SKM-1 (cell line): ENCODE data around the gene RBL2.
"Not testable (repeated sequence)": the region's sequence is repeated elsewhere in the genome, so short reads cannot be mapped to it uniquely, and the experiment has no call there.

Source experiments
- DNase-seq: peaks from one replicate; lab custom pipeline; 2025; ENCODE audit not compliant: unreplicated experiment; lab: John Stamatoyannopoulos, UW

RBL2 gene, protein sequence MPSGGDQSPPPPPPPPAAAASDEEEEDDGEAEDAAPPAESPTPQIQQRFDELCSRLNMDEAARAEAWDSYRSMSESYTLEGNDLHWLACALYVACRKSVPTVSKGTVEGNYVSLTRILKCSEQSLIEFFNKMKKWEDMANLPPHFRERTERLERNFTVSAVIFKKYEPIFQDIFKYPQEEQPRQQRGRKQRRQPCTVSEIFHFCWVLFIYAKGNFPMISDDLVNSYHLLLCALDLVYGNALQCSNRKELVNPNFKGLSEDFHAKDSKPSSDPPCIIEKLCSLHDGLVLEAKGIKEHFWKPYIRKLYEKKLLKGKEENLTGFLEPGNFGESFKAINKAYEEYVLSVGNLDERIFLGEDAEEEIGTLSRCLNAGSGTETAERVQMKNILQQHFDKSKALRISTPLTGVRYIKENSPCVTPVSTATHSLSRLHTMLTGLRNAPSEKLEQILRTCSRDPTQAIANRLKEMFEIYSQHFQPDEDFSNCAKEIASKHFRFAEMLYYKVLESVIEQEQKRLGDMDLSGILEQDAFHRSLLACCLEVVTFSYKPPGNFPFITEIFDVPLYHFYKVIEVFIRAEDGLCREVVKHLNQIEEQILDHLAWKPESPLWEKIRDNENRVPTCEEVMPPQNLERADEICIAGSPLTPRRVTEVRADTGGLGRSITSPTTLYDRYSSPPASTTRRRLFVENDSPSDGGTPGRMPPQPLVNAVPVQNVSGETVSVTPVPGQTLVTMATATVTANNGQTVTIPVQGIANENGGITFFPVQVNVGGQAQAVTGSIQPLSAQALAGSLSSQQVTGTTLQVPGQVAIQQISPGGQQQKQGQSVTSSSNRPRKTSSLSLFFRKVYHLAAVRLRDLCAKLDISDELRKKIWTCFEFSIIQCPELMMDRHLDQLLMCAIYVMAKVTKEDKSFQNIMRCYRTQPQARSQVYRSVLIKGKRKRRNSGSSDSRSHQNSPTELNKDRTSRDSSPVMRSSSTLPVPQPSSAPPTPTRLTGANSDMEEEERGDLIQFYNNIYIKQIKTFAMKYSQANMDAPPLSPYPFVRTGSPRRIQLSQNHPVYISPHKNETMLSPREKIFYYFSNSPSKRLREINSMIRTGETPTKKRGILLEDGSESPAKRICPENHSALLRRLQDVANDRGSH

DNA sequence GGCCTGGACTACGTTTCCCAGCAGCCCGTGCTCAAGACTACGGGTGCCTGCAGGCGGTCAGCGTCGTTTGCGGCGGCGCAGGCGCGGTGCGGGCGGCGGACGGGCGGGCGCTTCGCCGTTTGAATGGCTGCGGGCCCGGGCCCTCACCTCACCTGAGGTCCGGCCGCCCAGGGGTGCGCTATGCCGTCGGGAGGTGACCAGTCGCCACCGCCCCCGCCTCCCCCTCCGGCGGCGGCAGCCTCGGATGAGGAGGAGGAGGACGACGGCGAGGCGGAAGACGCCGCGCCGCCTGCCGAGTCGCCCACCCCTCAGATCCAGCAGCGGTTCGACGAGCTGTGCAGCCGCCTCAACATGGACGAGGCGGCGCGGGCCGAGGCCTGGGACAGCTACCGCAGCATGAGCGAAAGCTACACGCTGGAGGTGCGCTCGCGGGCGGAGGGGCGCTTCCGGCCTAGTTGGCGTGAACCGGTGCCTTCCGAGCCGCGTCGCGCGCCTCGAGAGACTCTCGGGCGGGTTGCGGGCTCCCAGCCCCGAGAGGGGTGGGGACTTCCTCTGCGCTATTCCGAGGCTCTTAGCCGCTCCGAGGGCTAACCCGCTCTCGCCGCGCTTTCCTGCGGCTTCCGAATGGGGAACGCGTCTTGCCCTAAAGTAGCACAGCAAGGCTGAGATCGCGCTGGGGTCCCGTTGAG lies at the start of gene RBL2:
Gene RBL2, plus strand, starts transcription at position 95 of the 689 bp plus-strand sequence. Its CDS starts 86 bp downstream, at position 181.
- DNase-seq = peak; percentile 54

DNA sequence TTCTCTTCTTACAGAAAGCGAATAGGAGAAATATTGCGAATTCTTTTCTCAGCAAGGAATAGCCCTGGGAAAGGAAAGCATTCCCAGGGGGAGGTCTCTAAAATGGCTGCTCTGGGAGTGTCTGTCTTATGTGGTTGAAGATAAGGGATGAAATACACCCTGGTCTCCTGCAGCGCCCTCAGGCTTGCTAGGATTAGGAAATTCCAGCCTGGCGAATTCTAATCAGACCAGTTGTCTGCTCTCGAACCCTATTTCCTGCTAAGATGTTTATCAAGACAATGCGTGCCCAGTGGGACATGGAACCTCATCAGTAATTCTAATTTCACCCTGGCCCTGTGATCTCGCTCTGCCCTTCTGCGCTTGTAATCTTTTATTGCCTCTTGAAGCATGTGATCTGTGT lies 49.7 kb upstream of the RBL2 start:
- not testable (repeated sequence) for DNase-seq

DNA sequence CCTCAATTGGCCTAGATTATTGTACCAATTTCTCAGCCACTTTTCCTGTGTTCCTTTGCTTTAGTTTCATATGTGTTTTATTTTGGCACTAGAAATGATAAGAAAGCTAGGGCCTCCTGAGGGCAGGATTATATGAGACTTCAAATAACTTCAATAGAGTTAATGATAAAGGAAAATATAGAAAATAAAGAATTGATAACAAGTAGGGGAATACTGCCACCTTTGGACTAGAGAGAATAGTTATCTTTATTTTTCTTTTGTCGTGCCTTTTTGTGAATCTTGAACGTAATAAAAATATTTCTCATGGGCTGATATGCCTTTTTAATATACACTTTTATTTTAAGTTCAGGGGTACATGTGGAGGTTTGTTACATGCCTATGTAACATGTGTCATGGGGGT lies 29.3 kb upstream of the RBL2 start:
- DNase-seq = no peak

DNA sequence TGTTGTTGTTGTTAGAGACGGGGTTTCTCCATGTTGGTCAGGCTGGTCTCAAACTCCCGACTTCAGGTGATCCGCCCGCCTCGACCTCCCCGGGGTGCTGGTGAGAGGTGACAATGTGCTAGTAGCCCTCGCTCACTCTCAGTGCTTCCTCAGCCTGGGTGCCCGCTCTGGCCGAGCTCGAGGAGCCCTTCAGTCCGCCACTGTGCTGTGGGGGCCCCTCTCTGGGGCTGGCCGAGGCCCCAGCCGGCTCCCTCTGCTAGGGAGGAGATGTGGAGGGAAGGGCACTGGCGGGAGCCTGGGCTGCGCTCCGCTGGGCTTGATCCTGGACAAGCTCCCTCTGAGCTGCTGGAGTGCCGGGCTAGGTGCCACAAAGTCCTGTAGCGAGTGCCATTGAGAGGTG lies 21.7 kb upstream of the RBL2 start:
- DNase-seq = no peak

DNA sequence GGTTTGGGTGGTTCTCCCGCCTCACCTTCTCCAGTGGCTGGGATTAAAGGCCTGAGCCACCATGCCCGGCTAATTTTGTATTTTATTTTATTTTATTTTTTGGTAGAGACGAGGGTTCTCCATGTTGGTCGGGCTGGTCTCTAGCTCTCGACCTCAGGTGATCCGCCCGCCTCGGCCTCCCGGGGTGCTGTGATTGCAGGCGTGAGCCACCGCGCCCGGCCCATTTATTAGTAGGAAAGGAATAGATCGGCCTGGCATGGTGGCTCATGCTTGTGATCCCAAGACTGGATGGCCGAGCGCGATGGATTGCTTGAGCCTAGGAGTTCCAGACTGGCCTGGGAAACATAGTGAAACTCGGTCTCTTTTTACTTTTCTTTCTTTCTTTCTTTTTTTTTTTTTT lies 20.4 kb upstream of the RBL2 start:
- DNase-seq = no peak

DNA sequence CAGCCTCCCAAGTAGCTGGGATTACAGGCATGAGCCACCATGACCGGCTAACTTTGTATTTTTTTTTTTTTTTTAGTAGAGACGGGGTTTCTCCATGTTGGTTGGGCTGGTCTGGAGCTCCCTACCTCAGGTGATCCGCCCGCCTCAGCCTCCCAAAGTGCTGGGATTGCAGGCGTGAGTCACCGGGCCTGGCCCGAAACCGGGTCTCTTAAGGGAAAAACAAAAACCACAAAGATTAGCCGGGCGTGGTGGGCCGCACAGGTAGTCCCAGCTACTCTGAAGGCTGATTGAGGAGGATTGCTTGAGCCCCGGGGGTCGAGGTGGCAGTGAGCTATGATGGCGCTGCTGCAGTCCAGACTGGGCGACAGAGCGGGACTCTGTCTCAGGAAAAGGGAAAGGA lies 19.9 kb upstream of the RBL2 start:
- DNase-seq = no peak

DNA sequence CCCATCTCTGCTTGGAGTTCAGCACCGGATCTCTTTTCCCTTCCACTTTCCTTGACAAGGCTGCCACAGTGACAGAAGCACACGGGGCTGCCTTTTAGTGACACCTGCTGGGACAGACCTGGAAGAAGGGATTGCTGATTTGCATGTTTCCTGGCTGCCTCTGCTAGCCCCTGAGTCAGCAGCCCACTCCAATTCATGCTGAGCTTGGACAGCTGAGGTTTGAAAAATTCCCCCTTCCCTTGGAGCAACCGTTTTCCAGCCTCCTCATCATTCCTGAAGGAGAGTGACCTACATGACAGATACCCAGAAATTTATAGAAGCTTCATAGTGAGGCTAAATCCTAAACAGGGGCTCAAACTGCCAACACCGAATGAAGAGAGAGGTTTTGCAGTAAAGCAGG lies 18.8 kb upstream of the RBL2 start:
- DNase-seq = no peak

DNA sequence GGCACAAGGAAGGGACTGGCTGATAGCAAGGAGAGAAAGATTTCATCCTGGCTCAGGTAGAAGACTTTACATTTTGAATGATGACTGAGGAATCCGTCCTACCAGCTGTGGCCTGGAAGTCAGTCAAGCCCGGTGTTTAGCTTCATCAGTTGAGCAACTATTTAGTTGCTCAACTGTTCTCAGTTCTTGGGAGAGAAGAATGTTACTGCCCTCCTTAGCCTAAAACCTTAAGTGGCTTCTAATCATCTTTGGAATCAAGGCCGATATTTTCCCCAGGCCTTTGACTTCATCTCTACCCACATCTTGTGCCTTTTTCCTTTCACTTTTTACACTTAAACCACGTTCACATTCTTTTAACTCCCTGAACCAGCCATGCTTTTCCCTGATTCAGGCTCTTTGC lies 17.3 kb upstream of the RBL2 start:
- peak; percentile 33 for DNase-seq

DNA sequence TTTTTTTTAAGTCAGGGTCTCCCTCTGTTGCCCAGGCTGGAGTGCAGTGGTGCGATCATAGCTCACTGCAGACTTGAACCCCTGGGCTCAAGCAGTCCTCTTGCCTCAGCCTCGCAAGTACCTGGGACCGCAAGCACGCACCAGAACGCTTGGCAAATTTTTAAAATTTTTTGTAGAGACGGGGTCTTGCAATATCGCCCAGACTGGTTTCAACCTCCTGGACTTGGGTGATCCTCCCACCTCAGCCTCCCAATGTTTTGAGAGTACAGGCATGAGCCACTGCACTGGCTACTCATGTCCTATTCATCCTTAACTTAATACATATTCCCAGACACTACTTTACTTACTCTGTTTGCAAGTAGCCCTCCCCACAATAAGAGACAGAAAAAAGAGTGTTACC lies 16.3 kb upstream of the RBL2 start:
- no peak for DNase-seq

DNA sequence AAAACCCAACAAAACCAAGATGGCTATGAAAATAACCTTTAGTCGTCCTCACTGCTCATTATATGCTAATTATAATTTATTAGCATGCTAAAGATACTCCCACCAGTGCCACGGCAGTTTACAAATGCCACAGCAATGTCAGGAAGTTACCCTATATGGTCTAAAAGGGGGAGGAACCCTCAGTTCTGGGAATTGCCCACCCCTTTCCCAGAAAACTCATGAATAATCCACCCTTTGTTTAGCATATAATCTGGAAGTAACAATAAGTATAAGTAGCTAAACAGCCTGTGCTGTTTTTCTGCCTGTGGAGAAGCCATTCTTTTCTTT lies 14.9 kb upstream of the RBL2 start:
- DNase-seq = not testable (repeated sequence)

DNA sequence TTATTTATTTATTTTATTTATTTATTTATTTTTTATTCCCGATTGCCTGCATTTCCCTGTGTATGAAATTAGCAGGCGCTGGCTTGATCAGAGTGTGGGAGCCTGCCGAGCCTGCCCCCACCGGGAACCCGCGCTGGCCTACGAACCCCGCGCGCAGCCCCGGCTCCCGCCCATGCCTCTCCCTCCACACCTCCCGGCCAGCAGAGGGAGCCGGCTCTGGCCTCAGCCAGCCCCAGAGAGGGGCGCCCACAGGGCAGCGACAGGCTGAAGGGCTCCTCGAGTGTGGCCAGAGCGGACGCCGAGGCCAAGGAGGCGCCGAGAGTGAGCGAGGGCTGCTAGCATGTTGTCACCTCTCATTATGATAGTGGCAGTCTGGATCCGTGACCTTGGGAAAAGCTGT lies 13.0 kb upstream of the RBL2 start:
- no peak for DNase-seq

DNA sequence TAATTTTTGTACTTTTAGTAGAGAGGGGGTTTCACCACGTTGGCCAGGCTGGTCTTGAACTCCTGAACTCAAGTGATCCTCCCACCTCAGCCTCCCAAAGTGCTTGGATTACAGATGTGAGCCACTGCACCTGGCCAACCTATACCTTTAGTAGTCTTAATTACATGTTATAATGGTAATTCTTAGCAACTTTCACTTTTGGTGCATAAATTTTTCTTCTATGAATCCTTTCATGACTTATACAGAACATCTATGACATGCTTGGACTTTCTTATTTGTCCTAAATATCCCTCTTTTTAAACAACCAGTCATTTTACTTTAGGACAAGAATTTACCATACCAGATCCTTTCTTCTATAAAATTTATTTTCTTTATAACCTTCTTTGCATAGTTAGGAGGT lies 10.3 kb upstream of the RBL2 start:
- DNase-seq = not testable (repeated sequence)

DNA sequence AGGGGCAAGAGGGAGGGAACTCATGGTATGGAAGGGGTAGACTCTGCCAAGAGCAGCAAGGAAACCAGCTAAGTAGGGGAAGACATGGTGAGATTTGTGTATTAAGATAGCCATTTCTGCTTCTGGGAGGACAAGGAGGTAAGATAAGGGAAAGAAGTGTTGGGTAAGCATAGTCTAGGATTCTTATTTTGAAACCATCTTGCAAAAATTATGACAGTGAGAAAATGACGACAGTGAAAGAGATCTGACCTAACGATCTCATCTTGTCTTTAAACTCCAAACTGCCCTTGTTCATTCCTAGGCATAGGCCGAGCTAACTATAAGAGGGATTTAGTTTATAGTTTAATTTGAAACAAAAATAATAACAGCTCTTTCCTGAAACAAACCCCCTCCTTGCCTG lies 5.6 kb upstream of the RBL2 start:
- no peak for DNase-seq

DNA sequence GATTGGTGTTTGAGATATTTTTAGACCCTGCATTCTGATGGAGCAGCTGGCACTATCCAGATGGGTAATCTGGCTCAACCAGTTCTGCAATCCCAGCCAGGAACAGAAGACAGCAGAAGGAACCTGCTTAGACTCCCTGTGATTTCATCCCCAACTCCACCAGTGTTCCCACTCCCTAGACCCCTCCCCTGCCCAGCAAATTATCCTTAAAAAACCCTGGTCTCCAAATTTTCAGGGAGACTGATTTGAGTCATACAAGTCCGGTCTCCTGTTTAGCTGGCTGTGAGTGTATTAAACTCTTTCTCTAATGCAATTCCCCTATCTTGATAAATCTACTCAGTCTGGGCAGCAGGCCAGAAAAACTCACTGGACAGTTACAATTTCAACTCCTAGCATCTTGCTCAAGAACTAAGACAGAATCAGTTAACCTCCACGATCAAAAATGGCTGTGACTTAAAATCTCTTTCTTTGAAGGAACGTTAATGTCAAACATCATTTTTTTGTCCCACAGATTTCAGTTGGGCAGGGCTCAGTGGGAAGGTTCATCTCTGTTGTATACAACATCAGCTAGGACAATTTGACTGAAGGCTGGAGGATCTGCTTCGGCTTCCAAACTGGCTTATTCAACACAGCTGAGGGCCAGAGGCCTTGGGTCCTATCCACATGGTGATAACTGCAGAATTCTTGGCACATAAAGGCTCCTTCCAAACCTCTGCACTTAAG lies 4.9 kb upstream of the RBL2 start:
- no peak for DNase-seq

DNA sequence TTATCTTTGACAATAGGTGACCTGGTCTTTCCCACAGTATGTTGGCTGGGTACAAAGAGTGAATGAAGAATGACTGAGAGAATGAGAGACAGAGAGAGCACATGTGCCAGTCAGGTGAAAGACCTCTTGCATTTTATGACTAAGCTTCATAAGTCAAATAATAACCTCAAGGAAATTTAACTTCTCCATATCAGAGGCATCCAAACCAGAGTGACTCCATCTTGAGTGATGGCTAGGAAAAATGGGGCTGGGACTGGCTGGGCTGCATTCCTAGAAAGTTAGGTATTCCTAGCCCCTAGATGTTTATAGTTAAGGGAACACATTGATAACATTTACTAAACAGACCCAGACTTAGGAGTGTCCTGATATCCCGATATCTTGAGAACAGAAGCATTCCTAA lies 3.9 kb upstream of the RBL2 start:
- DNase-seq = no peak

DNA sequence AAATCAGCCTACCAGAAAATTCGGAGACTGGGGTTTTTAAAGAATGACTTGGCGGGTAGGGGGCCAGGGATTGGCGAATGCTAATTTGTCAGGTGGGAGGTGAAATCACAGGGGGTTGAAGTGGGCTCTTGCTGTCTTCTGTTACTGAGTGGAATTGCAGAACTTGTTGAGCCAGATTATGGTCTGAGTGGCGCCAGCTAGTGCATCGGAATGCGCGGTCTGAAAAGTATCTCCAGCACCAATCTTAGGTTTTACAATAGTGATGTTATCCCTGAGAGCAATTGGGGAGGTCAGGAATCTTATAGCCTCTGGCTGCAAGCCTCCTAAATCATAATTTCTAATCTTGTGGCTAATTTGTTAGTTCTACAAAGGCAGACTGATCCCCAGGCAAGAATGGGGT lies 762 bp upstream of the RBL2 start:
- DNase-seq = no peak

DNA sequence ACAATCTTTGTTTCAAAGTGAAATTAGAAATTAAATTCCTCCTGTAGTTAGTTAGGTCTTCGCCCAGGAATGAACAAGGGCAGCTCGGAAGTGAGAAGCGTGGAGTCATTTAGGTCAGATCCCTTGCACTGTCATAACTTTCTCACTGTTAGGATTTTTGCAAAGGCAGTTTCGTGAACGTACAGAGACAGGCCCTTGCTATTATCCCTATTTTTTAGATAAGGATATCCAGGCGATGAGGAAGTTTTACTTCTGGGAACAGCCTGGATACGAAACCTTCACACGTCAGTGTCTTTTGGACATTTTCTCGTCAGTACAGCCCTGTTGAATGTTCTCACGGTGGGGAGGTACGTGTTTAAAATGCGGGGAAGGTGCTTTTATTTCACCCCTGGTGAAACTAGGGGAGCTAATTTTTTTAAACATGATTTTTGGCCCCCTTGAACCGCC lies 318 bp upstream of the RBL2 start:
- no peak for DNase-seq

DNA sequence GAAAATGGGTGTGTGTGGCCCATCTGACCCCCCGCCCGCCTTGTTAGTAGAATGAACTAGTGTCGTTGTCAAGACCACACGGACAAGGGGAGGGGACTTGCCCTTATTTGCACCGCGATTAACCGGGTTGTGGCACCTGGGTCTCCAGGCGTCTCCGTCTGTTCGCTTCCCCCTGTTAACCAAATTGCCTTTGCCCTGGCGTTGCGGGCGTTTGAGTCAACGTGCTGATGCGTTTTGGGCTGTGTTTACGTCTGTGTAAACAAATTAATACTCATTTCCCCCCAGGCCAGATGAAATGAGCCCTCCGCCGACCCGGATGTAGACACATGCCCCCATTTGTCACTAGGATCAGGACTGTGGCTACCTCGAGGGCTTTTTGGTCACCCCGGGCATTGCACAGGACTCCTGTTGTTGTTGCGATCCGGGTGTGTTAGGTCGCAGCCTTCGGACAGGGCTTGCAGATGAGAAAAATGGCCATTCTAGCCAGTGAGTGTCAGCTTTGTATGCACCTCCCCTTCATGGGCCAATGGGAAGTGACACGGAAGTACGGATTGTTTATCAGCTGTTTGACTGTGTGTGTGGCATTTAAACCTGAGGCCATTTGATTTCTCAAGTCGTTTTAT lies 906 bp downstream of the RBL2 start:
- DNase-seq = peak; percentile 48

DNA sequence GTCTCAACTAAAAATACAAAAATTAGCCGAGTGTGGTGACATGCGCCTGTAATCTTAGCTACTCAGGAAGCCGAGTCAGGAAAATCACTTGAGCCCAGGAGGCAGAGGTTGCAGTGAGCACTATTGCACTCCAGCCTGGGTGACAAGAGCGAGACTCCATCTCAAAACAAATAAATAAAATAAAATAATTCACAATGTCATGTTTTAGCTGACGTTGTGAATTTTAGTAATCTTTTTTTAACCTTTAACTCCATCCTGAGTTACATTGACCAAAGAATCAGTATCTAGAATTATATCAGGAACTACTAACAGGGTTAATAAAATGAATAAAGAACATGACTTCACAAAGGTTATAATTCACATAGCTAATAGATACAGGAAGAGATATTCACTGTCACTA lies 5.9 kb downstream of the RBL2 start:
- no peak for DNase-seq

DNA sequence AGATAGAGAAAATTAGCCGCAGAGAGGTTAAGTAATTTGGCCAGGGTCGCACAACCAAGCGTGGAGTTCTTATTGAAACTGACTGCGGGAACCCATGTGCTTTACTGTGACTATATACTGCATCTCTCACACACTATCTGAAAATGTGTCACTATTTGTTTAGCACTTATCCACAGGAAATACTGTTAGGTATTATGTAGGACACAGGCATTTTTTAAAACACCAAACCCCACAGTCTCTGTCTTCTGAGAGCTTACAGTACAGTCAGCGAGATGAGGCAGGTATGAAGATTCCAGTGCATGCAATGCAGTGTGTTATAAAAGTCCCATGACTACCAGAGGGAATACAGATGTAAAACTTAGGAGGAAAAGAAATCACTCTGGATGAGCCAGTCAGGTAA lies 11.3 kb downstream of the RBL2 start:
- DNase-seq = no peak
